Measurements from ENCODE around the gene DNAAF5. TPM values are rescaled to one million over a fixed set of nuclear protein-coding genes. Genes with fewer than 3 reads are reported as not detected.
A peak's percentile ranks its signal among the peaks of the same experiment; 100 is the strongest.

The DNAAF5 gene
- total and polyA plus RNA-seq, 2 of the 13 experiments (the other 11 are each of a cell fraction or from before 2014, with no cell fraction given), result 11.9 to 21.5 TPM

GRCh38 chr7:732094-732541, 5.6 kb downstream of the DNAAF5 start (continued):
- TF ChIP-seq RBFOX2 (IDR thresholded peaks at IDR 0.05; ENCODE audit: low read depth, low read length) (peak; percentile 56; the same call in 1 of the 2 replicates), RNF219 (CRISPR knock-in tag; IDR thresholded peaks at IDR 0.05) (no peak), STAT6 (CRISPR knock-in tag; IDR thresholded peaks at IDR 0.05; ENCODE audit: borderline replicate concordance) (no peak), CBX5 (CRISPR knock-in tag; IDR thresholded peaks at IDR 0.05; ENCODE audit: borderline replicate concordance) (peak; percentile 89), ZFP1 (CRISPR knock-in tag; IDR thresholded peaks at IDR 0.05) (no peak), MED13 (CRISPR knock-in tag; IDR thresholded peaks at IDR 0.05) (no peak), AKAP8 (CRISPR knock-in tag; IDR thresholded peaks at IDR 0.05) (no peak), ZNF432 (CRISPR knock-in tag; IDR thresholded peaks at IDR 0.05; ENCODE audit: borderline replicate concordance) (no peak), NCOA5 (CRISPR knock-in tag; IDR thresholded peaks at IDR 0.05) (no peak), NCOA1 (CRISPR knock-in tag; IDR thresholded peaks at IDR 0.05) (no peak; the same call in 1 of the 2 replicates), RNF2 (conservative IDR thresholded peaks at IDR 0.05; ENCODE audit: low read depth) (no peak), RXRA (CRISPR knock-in tag; IDR thresholded peaks at IDR 0.05) (peak; percentile 59; the same call in 1 of the 2 replicates), TAF1 (CRISPR knock-in tag; IDR thresholded peaks at IDR 0.05) (no peak), KAT8 (CRISPR knock-in tag; IDR thresholded peaks at IDR 0.05) (peak; percentile 56; the same call in 1 of the 2 replicates), SMYD3 (CRISPR knock-in tag; IDR thresholded peaks at IDR 0.05) (no peak), E2F1 (CRISPR knock-in tag; IDR thresholded peaks at IDR 0.05) (no peak), ZNF781 (CRISPR knock-in tag; IDR thresholded peaks at IDR 0.05; ENCODE audit: borderline replicate concordance, not compliant biosample characterization) (no peak), SIX4 (CRISPR knock-in tag; IDR thresholded peaks at IDR 0.05) (no peak), CHCHD3 (CRISPR knock-in tag; IDR thresholded peaks at IDR 0.05) (no peak), ESRRA (CRISPR knock-in tag; IDR thresholded peaks at IDR 0.05; ENCODE audit: low read depth) (peak; percentile 82), KLF13 (CRISPR knock-in tag; IDR thresholded peaks at IDR 0.05) (no peak), SKIL (CRISPR knock-in tag; IDR thresholded peaks at IDR 0.05; ENCODE audit: borderline replicate concordance) (no peak), ZNF572 (CRISPR knock-in tag; IDR thresholded peaks at IDR 0.05) (peak; percentile 55; the same call in 1 of the 2 replicates), ZNF335 (CRISPR knock-in tag; IDR thresholded peaks at IDR 0.05) (0 out of 2 replicates have a peak, but pooled peaks have one; percentile 83), NAIF1 (CRISPR knock-in tag; IDR thresholded peaks at IDR 0.05; ENCODE audit: borderline replicate concordance) (no peak)

All from HepG2 (cell line).